Ovary (tissue), 3 donors: ENCODE data around the gene TMEM80.

ENCODE experiments used
- POLR2A ChIP-seq: fragments of 450-650 bp; IDR thresholded peaks from one replicate; pipeline ENCODE4 v1.6.1; 2017; ENCODE audit warnings: antibody characterized with exemption, mild to moderate bottlenecking, moderate library complexity
- TF ChIP-seq, protein P1 (sequence below), 3 donors: fragments of 450-650 bp in 2 of 3; fragments of 200-600 bp in 1 of 3; IDR thresholded peaks; one replicate each; pipeline versions ENCODE4 v1.5.1 to v1.8.0; 2016 to 2022; ENCODE audit warnings: antibody characterized with exemption in 3 of 3, mild to moderate bottlenecking in 1 of 3
- donor health status: DM: no; HTN: no; CAD: no.

DNA sequence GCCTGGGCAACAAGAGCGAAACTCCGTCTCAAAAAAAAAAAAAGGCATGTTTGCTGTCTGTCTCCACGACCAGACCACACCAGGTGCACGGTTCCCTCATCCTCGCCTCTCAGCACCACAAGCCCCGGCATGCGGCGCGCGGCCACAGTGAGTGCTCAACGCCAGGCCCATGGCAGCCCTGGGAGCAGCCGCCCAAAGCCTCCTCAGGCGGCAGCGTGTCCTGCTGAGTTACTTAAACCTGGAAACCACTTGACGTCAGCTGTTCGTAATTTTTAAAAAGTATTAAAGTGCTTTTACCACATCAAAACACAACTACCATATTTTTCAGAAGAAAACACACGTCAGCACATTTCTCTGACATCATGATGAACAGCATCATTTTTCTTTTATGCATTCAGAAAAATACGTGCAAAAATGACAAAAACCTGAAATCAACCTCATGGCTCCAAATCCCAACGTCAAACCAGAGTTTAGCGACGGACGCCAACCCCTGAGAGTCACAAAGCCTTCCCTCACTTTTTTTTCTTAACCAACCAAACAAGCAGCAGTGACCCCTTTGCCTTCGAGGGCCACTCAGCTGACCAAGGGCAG is 2.7 kb upstream of the TMEM80 start:
- TF ChIP-seq, protein P1, sequence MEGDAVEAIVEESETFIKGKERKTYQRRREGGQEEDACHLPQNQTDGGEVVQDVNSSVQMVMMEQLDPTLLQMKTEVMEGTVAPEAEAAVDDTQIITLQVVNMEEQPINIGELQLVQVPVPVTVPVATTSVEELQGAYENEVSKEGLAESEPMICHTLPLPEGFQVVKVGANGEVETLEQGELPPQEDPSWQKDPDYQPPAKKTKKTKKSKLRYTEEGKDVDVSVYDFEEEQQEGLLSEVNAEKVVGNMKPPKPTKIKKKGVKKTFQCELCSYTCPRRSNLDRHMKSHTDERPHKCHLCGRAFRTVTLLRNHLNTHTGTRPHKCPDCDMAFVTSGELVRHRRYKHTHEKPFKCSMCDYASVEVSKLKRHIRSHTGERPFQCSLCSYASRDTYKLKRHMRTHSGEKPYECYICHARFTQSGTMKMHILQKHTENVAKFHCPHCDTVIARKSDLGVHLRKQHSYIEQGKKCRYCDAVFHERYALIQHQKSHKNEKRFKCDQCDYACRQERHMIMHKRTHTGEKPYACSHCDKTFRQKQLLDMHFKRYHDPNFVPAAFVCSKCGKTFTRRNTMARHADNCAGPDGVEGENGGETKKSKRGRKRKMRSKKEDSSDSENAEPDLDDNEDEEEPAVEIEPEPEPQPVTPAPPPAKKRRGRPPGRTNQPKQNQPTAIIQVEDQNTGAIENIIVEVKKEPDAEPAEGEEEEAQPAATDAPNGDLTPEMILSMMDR (IDR thresholded peaks at IDR 0.05): no peak
- TF ChIP-seq POLR2A: no peak
